Neural progenitor cell (in vitro differentiated cells): ENCODE results near the gene ALAD. TPM values are rescaled to one million over a fixed set of nuclear protein-coding genes. Genes with fewer than 3 reads are reported as not detected.

Experiments used
- DNase-seq: peaks from one replicate; pipeline ENCODE4 v3.0.0-alpha.2; 2016; ENCODE audit warnings: low spot score
- H2AFZ ChIP-seq: fragments of 200-600 bp; sonication (generic); replicated peaks from 2 replicates; pipeline ENCODE4 v1.6.1; 2016; ENCODE audit warnings: antibody characterized with exemption
- H3F3A ChIP-seq: fragments of 200-600 bp; sonication (generic); 2 replicates; pipeline ENCODE4 v1.6.1; 2016; ENCODE audit warnings: antibody characterized with exemption, low read depth
- H3K27ac ChIP-seq: fragments of 200-600 bp; sonication (generic); 2 replicates; pipeline ENCODE4 v1.5.1; 2016; ENCODE audit warnings: mild to moderate bottlenecking
- H3K27me3 ChIP-seq: fragments of 200-600 bp; sonication (generic); 2 replicates; pipeline ENCODE4 v1.6.1; 2016; ENCODE audit warnings: mild to moderate bottlenecking, moderate library complexity
- H3K36me3 ChIP-seq: fragments of 200-600 bp; sonication (generic); 2 replicates; pipeline ENCODE4 v1.5.1; 2016
- H3K4me1 ChIP-seq: fragments of 200-600 bp; sonication (generic); 2 replicates; pipeline ENCODE4 v1.6.1; 2016; ENCODE audit warnings: mixed run types
- H3K4me2 ChIP-seq: fragments of 200-600 bp; sonication (generic); 2 replicates; pipeline ENCODE4 v1.6.1; 2016
- H3K4me3 ChIP-seq: fragments of 200-600 bp; sonication (generic); 2 replicates; pipeline ENCODE4 v1.5.1; 2016
- H3K79me2 ChIP-seq: fragments of 200-600 bp; sonication (generic); 2 replicates; pipeline ENCODE4 v1.6.1; 2016; ENCODE audit warnings: low read depth
- H3K9ac ChIP-seq: fragments of 200-600 bp; sonication (generic); 2 replicates; pipeline ENCODE4 v1.6.1; 2016
- H3K9me3 ChIP-seq: fragments of 200-600 bp; sonication (generic); 2 replicates; pipeline ENCODE4 v1.5.1; 2016; ENCODE audit warnings: low read depth
- H4K20me1 ChIP-seq: fragments of 200-600 bp; sonication (generic); 2 replicates; pipeline ENCODE4 v1.6.1; 2016; ENCODE audit warnings: low read depth
- H3K27ac Mint-ChIP-seq: 3 replicates; pipeline ENCODE4 v1.8.0; 2021; ENCODE audit warnings: mixed read lengths
- H3K27me3 Mint-ChIP-seq: 2 replicates; pipeline ENCODE4 v1.8.0; 2022; ENCODE audit warnings: low read depth, mild to moderate bottlenecking, inconsistent platforms, moderate library complexity, mixed read lengths; ENCODE audit not compliant: insufficient read depth
- H3K36me3 Mint-ChIP-seq: 3 replicates; pipeline ENCODE4 v1.8.0; 2021; ENCODE audit warnings: mixed read lengths
- H3K4me1 Mint-ChIP-seq: 3 replicates; pipeline ENCODE4 v1.8.0; 2021; ENCODE audit warnings: mixed read lengths
- H3K4me3 Mint-ChIP-seq: 3 replicates; pipeline ENCODE4 v1.8.0; 2021; ENCODE audit warnings: mild to moderate bottlenecking, moderate library complexity, mixed read lengths
- H3K9me3 Mint-ChIP-seq: 3 replicates; pipeline ENCODE4 v1.8.0; 2020; ENCODE audit warnings: mixed read lengths
- EZH2 ChIP-seq: fragments of 200-600 bp; sonication (generic); IDR thresholded peaks from 2 replicates; pipeline ENCODE4 v1.6.1; 2017; ENCODE audit warnings: antibody characterized with exemption, mild to moderate bottlenecking, moderate library complexity
- EZH2phosphoT487 ChIP-seq: fragments of 200-600 bp; sonication (generic); IDR thresholded peaks from 2 replicates; pipeline ENCODE4 v1.6.1; 2017; ENCODE audit warnings: antibody characterized with exemption
- total RNA-seq: library from RNA; depleted of rRNA; stranded (reverse); fragments of >200 nt; gene quantifications from 2 replicates; pipeline ENCODE4 v1.2.3, GENCODE V29; 2015; ENCODE audit warnings: low replicate concordance
- TF ChIP-seq, protein P1 (sequence below): fragments of 200-600 bp; sonication (generic); IDR thresholded peaks from 2 replicates; pipeline ENCODE4 v1.5.1; 2017; ENCODE audit warnings: antibody characterized with exemption, mild to moderate bottlenecking

ALAD gene
- total RNA-seq, 1 donor from 2014 or later, result 17.4 TPM

DNA sequence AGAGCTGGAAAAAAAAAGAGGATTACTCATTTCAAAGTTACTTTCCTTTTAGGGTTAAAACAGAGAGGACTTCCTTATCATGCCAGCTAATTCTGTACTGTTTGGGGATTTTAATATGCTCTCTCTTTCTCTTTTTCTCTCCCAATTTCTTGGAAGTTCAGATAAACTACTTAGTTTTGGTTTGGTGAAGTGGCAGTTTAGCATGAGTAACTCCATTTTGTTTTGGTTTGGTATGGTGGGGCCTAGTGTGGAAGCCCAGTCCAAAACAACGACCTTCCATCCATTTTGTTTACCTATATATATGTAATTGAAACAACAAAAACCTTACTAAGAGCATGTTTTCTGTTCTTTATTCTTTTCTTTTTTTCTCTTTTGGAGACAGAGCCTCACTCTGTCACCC lies 55.4 kb downstream of the ALAD start:
- Histone ChIP-seq H3K36me3 (no peaks in the 10 kb centered on the region), H3K27ac (no peak overlapping the region), H3K4me3 (no peak overlapping the region), H3K9ac (no peak overlapping the region), H3K4me1 (peaks cover 7% of the 10 kb centered on the region), H3F3A (no peaks in the 10 kb centered on the region), H3K4me2 (no peak overlapping the region), H3K27me3 (peaks cover 58% of the 10 kb centered on the region), H4K20me1 (peaks cover 5% of the 10 kb centered on the region), H3K79me2 (no peaks in the 10 kb centered on the region), H3K9me3 (no peaks in the 10 kb centered on the region), H2AFZ (no peak overlapping the region)
- H3K27ac Mint-ChIP-seq, result no peak overlapping the region
- H3K4me1 Mint-ChIP-seq, result peaks cover 11% of the 10 kb centered on the region
- DNase-seq, result no peak
- H3K4me3 Mint-ChIP-seq, result no peak overlapping the region
- H3K9me3 Mint-ChIP-seq, result no peaks in the 10 kb centered on the region
- TF ChIP-seq EZH2 (no peak), EZH2phosphoT487 (no peak)
- TF ChIP-seq, protein P1, sequence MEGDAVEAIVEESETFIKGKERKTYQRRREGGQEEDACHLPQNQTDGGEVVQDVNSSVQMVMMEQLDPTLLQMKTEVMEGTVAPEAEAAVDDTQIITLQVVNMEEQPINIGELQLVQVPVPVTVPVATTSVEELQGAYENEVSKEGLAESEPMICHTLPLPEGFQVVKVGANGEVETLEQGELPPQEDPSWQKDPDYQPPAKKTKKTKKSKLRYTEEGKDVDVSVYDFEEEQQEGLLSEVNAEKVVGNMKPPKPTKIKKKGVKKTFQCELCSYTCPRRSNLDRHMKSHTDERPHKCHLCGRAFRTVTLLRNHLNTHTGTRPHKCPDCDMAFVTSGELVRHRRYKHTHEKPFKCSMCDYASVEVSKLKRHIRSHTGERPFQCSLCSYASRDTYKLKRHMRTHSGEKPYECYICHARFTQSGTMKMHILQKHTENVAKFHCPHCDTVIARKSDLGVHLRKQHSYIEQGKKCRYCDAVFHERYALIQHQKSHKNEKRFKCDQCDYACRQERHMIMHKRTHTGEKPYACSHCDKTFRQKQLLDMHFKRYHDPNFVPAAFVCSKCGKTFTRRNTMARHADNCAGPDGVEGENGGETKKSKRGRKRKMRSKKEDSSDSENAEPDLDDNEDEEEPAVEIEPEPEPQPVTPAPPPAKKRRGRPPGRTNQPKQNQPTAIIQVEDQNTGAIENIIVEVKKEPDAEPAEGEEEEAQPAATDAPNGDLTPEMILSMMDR, result no peak
- H3K27me3 Mint-ChIP-seq, result peaks cover 41% of the 10 kb centered on the region
- no peaks in the 10 kb centered on the region for H3K36me3 Mint-ChIP-seq

DNA sequence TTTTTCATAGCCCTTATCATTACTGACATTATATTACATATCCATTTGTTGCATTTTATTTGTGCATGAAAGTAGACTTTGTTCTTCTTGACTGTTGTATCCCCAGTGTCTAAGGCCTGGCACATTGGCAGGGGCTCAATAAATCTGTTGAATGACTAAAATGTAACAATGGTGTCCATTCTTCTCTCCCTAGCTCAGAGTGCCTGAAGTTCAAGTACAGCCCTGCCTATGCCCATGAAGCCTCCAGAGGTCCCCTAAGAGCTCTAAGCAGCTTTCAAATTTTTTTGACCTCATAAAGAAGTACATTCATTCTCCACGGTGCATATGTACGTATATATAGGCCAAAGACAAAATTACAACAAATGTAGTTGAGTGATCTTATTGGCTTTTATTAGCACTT lies 55.9 kb downstream of the ALAD start:
- peaks cover 4% of the 10 kb centered on the region for H3K4me1 ChIP-seq
- no peaks in the 10 kb centered on the region for H3K9me3 Mint-ChIP-seq
- H4K20me1 ChIP-seq, result peaks cover 2% of the 10 kb centered on the region
- no peaks in the 10 kb centered on the region for H3F3A ChIP-seq
- no peak for DNase-seq
- H3K27ac Mint-ChIP-seq, result no peak overlapping the region
- H3K4me2 ChIP-seq, result no peak overlapping the region
- no peaks in the 10 kb centered on the region for H3K36me3 Mint-ChIP-seq
- H2AFZ ChIP-seq, result no peak overlapping the region
- TF ChIP-seq EZH2phosphoT487 (no peak), EZH2 (no peak)
- TF ChIP-seq, protein P1, result no peak
- no peak overlapping the region for H3K4me3 ChIP-seq
- no peaks in the 10 kb centered on the region for H3K79me2 ChIP-seq
- no peaks in the 10 kb centered on the region for H3K36me3 ChIP-seq
- H3K27me3 Mint-ChIP-seq, result peaks cover 36% of the 10 kb centered on the region
- no peak overlapping the region for H3K4me3 Mint-ChIP-seq
- H3K27ac ChIP-seq, result no peak overlapping the region
- H3K9me3 ChIP-seq, result no peaks in the 10 kb centered on the region
- no peak overlapping the region for H3K9ac ChIP-seq
- H3K4me1 Mint-ChIP-seq, result peaks cover 10% of the 10 kb centered on the region
- peaks cover 55% of the 10 kb centered on the region for H3K27me3 ChIP-seq

DNA sequence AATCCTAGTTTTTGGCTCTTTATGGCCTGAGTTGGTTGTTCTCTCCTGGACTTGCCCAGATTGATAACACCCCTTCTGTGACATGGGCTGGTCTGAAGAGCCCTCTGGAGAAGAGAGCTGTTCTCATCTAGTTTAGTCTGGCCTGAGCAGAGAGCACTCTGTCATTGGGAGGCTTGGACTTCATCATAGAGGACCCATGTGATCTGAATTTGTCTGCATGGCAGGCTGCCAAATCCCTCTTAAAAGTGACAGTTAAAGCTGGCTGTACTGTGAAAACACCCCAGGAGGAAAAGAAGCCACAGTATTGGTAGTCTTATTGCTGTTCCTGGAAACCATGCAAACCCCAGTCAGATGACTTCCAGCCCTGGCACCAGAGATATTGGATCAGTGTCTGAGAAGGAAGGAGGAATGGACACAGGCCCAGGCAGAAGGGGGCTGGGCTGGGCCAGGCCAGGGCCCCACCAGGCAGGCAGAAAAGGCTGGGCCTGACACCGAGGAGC lies 57.3 kb downstream of the ALAD start:
- no peaks in the 10 kb centered on the region for H3K4me1 ChIP-seq
- H2AFZ ChIP-seq, result no peak overlapping the region
- no peaks in the 10 kb centered on the region for H3F3A ChIP-seq
- no peak overlapping the region for H3K4me2 ChIP-seq
- Mint-ChIP-seq H3K36me3 (no peaks in the 10 kb centered on the region), H3K4me3 (no peak overlapping the region), H3K9me3 (no peaks in the 10 kb centered on the region), H3K27ac (peak overlapping the region; percentile 27), H3K4me1 (peaks cover 11% of the 10 kb centered on the region), H3K27me3 (peaks cover 27% of the 10 kb centered on the region)
- H3K4me3 ChIP-seq, result no peak overlapping the region
- no peaks in the 10 kb centered on the region for H3K9me3 ChIP-seq
- H3K27ac ChIP-seq, result no peak overlapping the region
- H3K27me3 ChIP-seq, result peaks cover 41% of the 10 kb centered on the region
- H3K9ac ChIP-seq, result no peak overlapping the region
- no peaks in the 10 kb centered on the region for H3K79me2 ChIP-seq
- DNase-seq, result no peak
- H3K36me3 ChIP-seq, result no peaks in the 10 kb centered on the region
- TF ChIP-seq EZH2 (no peak), EZH2phosphoT487 (no peak)
- TF ChIP-seq, protein P1, result no peak
- H4K20me1 ChIP-seq, result no peaks in the 10 kb centered on the region
